Measurements from ENCODE around the gene FLNA.

GRCh38 chrX:154321594-154321993, 52.8 kb downstream of the FLNA start:
- TF ChIP-seq EZH2 (IDR thresholded peaks at IDR 0.05; ENCODE audit: borderline replicate concordance, low read length): no peak
- TF ChIP-seq, protein P1, sequence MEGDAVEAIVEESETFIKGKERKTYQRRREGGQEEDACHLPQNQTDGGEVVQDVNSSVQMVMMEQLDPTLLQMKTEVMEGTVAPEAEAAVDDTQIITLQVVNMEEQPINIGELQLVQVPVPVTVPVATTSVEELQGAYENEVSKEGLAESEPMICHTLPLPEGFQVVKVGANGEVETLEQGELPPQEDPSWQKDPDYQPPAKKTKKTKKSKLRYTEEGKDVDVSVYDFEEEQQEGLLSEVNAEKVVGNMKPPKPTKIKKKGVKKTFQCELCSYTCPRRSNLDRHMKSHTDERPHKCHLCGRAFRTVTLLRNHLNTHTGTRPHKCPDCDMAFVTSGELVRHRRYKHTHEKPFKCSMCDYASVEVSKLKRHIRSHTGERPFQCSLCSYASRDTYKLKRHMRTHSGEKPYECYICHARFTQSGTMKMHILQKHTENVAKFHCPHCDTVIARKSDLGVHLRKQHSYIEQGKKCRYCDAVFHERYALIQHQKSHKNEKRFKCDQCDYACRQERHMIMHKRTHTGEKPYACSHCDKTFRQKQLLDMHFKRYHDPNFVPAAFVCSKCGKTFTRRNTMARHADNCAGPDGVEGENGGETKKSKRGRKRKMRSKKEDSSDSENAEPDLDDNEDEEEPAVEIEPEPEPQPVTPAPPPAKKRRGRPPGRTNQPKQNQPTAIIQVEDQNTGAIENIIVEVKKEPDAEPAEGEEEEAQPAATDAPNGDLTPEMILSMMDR (conservative IDR thresholded peaks at IDR 0.05 in 1 of 2, IDR thresholded peaks at IDR 0.05 in 1 of 2; ENCODE audit: extremely low read depth in 1 of 2, insufficient read depth in 1 of 2, low read depth in 1 of 2, low read length in 2 of 2): peak in 1 of 2 donors; percentile 39

Measured in mammary epithelial cell (primary cell).